Activated CD8-positive, alpha-beta memory T cell treated with anti-CD3 and anti-CD28 coated beads, Interleukin-2, amount 50 U/mL, for 48 hours (primary cell): ENCODE measurements around the gene OSM.
"Not testable (repeated sequence)": the region's sequence is repeated elsewhere in the genome, so short reads cannot be mapped to it uniquely, and the experiment has no call there.

Experiments used
- DNase-seq: peaks from one replicate; pipeline ENCODE4 v3.0.0-alpha.2; 2020

Gene OSM

DNA sequence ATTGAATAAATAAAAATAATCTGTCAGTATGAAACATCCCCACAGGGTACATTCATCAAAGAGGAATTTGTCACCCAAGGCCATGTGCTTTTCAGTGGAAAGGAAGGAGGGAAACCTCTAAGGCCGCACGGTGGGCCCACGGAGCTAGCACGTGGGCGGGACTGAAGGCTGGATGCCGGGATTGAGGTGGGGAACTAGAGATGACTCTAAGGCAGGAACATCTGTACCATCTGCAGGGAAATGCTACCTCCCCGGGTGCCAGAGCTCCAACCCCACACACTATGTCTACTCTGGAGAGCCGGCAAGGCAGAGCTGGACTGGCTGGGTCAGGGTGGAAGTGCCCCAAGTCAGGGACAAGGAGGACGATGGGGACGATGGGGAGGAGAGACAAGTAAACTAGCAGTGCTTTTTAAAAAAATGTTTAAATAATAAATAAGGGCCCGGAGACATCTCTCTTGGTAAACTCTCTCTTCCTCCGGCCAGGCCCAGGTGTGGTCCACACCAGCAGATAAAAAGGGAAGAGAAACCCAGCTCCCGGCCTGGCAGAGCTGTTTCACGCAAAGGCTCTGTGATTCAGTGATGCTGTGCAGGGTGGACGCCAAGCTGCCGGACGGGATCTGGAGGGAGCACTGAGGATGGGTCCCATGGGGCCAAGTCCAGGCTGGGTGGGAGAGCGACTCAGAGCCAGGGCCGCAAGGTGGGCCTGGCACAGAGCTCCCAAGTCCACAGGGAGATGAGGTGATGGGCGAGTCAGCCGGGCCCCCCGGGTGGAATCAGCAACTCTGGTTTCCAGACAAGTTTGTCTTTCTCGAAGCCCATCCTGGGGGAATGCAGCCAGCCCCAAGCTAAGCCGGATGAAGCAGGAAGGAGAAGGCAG, 25.9 kb downstream of the OSM start:
- DNase-seq = no peak

- no peak for DNase-seq
Observed at GRCh38 chr22:30239488-30240405, 26.9 kb downstream of the OSM start.

- no peak for DNase-seq
Observed at GRCh38 chr22:30238661-30239487, 27.8 kb downstream of the OSM start.

- DNase-seq = no peak
Observed at GRCh38 chr22:30238136-30238535, 28.5 kb downstream of the OSM start.

DNA sequence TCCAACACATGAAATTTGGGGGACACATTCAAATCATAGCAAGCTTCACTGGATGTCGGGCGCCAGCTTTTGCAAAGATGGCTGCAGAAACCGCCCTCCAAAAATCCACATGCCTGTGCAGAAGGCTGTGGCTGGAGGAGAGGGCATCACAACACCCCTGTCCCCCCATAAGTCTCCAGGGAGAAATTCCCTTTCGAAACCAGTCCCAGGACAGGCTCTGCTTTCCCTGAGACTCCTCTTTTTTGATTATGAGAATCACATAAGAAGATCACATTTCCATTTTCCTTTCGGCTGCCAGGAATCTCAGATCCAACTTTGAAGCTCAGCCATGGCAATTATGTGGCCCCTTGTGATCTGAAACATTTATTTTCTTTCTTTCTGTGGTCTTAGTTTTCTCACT, 29.8 kb downstream of the OSM start:
- DNase-seq = no peak

DNA sequence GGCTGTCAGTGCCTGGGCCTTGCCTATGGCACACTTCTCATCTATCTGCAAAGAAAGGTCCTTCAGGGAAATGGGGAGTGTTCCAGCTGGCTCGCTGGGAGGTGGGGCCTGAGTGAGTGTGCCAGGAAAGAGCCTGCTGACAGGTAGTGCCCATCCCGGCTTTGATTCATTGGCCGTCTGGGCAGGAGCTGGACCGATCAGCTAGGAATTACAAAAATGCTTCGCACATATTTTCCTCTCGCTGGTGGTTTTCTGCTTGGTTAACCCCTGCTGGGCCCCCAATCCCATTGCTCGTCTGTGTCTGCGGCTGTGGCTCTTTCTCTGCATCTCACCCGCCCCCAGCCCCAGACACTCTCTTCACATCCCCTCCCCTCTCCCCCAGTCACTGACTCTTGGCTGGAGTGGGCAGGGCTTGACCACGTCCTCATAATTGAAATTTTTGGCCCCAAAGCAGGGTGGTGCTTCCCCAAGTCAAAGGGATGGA, 30.9 kb downstream of the OSM start:
- DNase-seq = no peak

DNA sequence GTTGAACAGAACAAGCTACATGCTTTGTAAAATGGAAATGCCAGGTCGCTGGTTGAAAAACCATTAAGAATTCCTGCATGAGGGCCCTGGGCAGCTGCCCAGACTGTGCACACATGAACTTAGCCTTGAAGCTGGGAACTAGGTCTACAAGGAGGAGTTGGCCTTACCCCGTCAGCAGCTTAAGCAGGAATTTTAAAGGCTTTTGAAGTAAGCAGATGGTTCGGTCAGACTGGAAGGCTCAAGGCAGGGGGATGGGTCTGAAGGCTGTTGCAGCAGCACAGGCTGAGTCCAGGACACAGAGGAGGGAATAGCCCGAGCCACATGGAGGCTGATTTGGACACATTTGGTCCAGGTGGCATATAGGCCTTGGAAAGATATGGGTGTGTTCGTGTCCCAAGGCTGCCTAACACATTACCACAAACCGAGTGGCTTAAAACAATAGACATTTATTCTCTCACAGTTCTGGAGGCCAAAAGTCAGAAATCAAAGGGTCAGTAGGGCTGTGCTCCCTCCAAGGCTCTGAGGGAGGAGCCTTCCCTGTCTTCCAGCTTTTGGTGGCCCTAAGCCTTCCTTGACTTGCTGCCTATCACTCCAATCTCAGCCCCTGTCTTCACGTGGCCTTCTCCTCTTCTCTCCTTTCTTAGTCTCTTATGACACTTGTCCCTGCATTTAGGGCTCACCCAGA, 31.7 kb downstream of the OSM start:
- no peak for DNase-seq

- not testable (repeated sequence) for DNase-seq
Observed at GRCh38 chr22:30234325-30234724, 32.3 kb downstream of the OSM start.

- DNase-seq = no peak
Observed at GRCh38 chr22:30233582-30233981, 33.1 kb downstream of the OSM start.

GRCh38 chr22:30232716-30233218, 33.9 kb downstream of the OSM start:
- no peak for DNase-seq

GRCh38 chr22:30230787-30231461, 35.7 kb downstream of the OSM start:
- no peak for DNase-seq

GRCh38 chr22:30230330-30230729, 36.3 kb downstream of the OSM start:
- no peak for DNase-seq

GRCh38 chr22:30228509-30229359, 37.9 kb downstream of the OSM start:
- no peak for DNase-seq

GRCh38 chr22:30227438-30228228, 39.0 kb downstream of the OSM start:
- no peak for DNase-seq

DNA sequence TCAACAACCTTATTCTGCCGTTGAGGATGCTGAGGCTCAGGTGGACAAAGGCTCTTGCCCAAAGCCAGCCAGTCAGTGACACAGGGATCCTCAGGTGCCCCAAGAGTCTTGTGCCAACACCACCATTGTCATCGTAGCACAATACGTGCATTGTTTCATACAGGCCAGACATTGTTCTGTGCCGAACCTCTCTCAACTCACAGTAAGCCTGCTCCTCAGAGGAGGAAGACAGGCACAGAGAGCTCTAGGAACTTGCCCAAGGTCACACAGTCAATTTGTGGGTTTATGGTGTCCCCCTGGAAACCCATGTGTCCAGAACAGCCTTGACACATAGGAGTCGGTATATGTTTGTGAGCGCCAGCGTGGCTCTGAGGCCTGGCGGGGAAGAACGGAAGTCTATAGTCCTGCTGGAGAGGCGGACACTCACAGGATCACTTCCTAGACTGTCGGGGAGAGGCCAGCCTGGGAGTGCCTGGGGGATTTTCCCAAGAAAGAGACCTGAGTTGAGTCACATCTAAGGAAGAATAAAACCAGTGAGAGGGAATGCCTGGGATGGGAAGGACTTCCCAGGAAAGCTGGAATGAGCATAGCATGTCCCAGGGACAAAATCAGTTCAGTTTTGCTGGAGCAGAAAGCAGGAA, 40.3 kb downstream of the OSM start:
- no peak for DNase-seq

- no peak for DNase-seq
Observed at GRCh38 chr22:30225220-30225927, 41.3 kb downstream of the OSM start.

GRCh38 chr22:30224161-30224857, 42.3 kb downstream of the OSM start:
- no peak for DNase-seq

DNA sequence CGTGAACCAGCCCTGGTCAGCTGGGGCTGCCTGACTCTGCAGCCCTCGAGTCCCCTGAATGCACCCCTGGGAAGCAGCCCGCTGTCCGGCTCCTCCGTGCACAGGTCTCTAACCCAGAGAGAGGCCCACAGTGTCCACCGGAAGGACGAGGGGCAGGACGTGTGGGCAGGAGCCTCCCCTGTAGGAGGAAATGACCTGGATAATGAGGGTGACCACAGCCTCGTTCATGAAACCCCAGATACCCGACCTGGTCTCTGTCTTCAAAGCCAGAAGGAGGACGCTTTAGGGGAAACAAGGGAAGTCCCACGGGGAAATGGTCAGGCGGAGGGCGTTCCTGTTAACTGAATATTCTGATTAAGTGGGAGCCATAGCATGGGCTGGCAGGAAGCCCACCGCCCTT, 43.3 kb downstream of the OSM start:
- no peak for DNase-seq
